Inferior parietal cortex (tissue), 1 donor: ENCODE results near the gene MAP1LC3A.

ENCODE experiments used
- DNase-seq: peaks from one replicate; pipeline ENCODE4 v3.0.0-alpha.2; 2016; ENCODE audit errors: extremely low spot score

The MAP1LC3A gene

GRCh38 chr20:34529742-34530141 is 28.8 kb upstream of the MAP1LC3A start:
- DNase-seq, result no peak

GRCh38 chr20:34530342-34530741 is 28.2 kb upstream of the MAP1LC3A start:
- DNase-seq, result no peak

GRCh38 chr20:34531608-34532265 is 26.8 kb upstream of the MAP1LC3A start:
- no peak for DNase-seq

GRCh38 chr20:34532320-34532719 is 26.2 kb upstream of the MAP1LC3A start:
- no peak for DNase-seq

GRCh38 chr20:34532756-34533155 is 25.8 kb upstream of the MAP1LC3A start:
- no peak for DNase-seq

GRCh38 chr20:34534391-34535165 is 23.9 kb upstream of the MAP1LC3A start:
- DNase-seq, result no peak

- no peak for DNase-seq
Observed at GRCh38 chr20:34535301-34535840, 23.1 kb upstream of the MAP1LC3A start.

- DNase-seq, result no peak
Observed at GRCh38 chr20:34535857-34536256, 22.7 kb upstream of the MAP1LC3A start.

- no peak for DNase-seq
Observed at GRCh38 chr20:34536798-34537394, 21.6 kb upstream of the MAP1LC3A start.

GRCh38 chr20:34537651-34538050 is 20.9 kb upstream of the MAP1LC3A start:
- DNase-seq, result no peak

- no peak for DNase-seq
Observed at GRCh38 chr20:34538671-34539123, 19.8 kb upstream of the MAP1LC3A start.

- no peak for DNase-seq
Observed at GRCh38 chr20:34539756-34540155, 18.8 kb upstream of the MAP1LC3A start.

- DNase-seq, result no peak
Observed at GRCh38 chr20:34540596-34541263, 17.8 kb upstream of the MAP1LC3A start.

GRCh38 chr20:34541264-34541901 is 17.1 kb upstream of the MAP1LC3A start:
- no peak for DNase-seq

- no peak for DNase-seq
Observed at GRCh38 chr20:34541917-34542316, 16.6 kb upstream of the MAP1LC3A start.

- no peak for DNase-seq
Observed at GRCh38 chr20:34542439-34542838, 16.1 kb upstream of the MAP1LC3A start.

- DNase-seq, result no peak
Observed at GRCh38 chr20:34543463-34544056, 15.0 kb upstream of the MAP1LC3A start.

- no peak for DNase-seq
Observed at GRCh38 chr20:34544109-34544796, 14.3 kb upstream of the MAP1LC3A start.

- no peak for DNase-seq
Observed at GRCh38 chr20:34546751-34547181, 11.8 kb upstream of the MAP1LC3A start.

- no peak for DNase-seq
Observed at GRCh38 chr20:34547844-34548613, 10.5 kb upstream of the MAP1LC3A start.
